SU-DHL-6 (cell line): ENCODE measurements around the gene HSPB1.

ENCODE experiments used
- H2AFZ ChIP-seq: fragments of 200-600 bp; sonication (generic); 2 replicates; pipeline ENCODE4 v1.6.1; 2014; ENCODE audit warnings: low read depth, mild to moderate bottlenecking, moderate library complexity, mixed read lengths, antibody characterized with exemption, low read length; ENCODE audit not compliant: severe bottlenecking
- H3F3A ChIP-seq: fragments of 200-600 bp; shearing (Covaris generic); 2 replicates; pipeline ENCODE4 v1.6.0; 2016; ENCODE audit warnings: antibody characterized with exemption, mild to moderate bottlenecking; ENCODE audit not compliant: insufficient read depth
- H3K27ac ChIP-seq: fragments of 200-600 bp; sonication (generic); 2 replicates; pipeline ENCODE4 v1.5.1; 2016; ENCODE audit warnings: low read depth, mild to moderate bottlenecking, low read length, moderate library complexity, mixed read lengths
- H3K27me3 ChIP-seq: fragments of 200-600 bp; sonication (generic), shearing (Covaris generic); 2 replicates; pipeline ENCODE4 v1.6.0; 2014; ENCODE audit warnings: mild to moderate bottlenecking, low read length
- H3K36me3 ChIP-seq: fragments of 200-600 bp; sonication (generic); 2 replicates; pipeline ENCODE4 v1.6.1; 2014; ENCODE audit warnings: mild to moderate bottlenecking, low read length, mixed read lengths
- H3K4me2 ChIP-seq: fragments of 300-600, 200-600 bp; shearing (Covaris generic), sonication (generic); 2 replicates; pipeline ENCODE4 v1.6.0; 2014; ENCODE audit warnings: low read length, low read depth, mild to moderate bottlenecking; ENCODE audit not compliant: poor library complexity, severe bottlenecking
- H3K4me3 ChIP-seq: fragments of 200-600 bp; sonication (generic); 2 replicates; pipeline ENCODE4 v1.5.1; 2014; ENCODE audit warnings: antibody characterized with exemption, low read length, mild to moderate bottlenecking, mixed read lengths; ENCODE audit not compliant: insufficient read depth, poor library complexity, severe bottlenecking
- H3K79me2 ChIP-seq: fragments of 200-600 bp; sonication (generic); 2 replicates; pipeline ENCODE4 v1.6.1; 2014; ENCODE audit warnings: mild to moderate bottlenecking, low read length, moderate library complexity; ENCODE audit not compliant: insufficient read depth
- H3K9ac ChIP-seq: fragments of 200-600 bp; sonication (generic); 2 replicates; pipeline ENCODE4 v1.7.0; 2014; ENCODE audit warnings: mild to moderate bottlenecking, low read length
- H3K9me2 ChIP-seq: fragments of 200-600 bp; sonication (generic); replicated peaks from 2 replicates; pipeline ENCODE4 v1.6.1; 2014; ENCODE audit warnings: low read length; ENCODE audit not compliant: insufficient read depth
- H3K9me3 ChIP-seq: fragments of 200-600 bp; sonication (generic); 2 replicates; pipeline ENCODE4 v1.6.1; 2014; ENCODE audit warnings: low read length, mixed read lengths; ENCODE audit not compliant: insufficient read depth
- H4K20me1 ChIP-seq: fragments of 200-600 bp; sonication (generic); 2 replicates; pipeline ENCODE4 v1.6.1; 2014; ENCODE audit warnings: low read depth, mild to moderate bottlenecking, antibody characterized with exemption, low read length, moderate library complexity, mixed read lengths
- CTCF ChIP-seq: fragments of 200-600 bp; sonication (generic); IDR thresholded peaks from one replicate; pipeline ENCODE4 v1.5.1; 2017; ENCODE audit warnings: antibody characterized with exemption, mild to moderate bottlenecking, low read length, moderate library complexity; ENCODE audit not compliant: insufficient read depth, poor library complexity, severe bottlenecking
- EZH2phosphoT487 ChIP-seq: fragments of 200-600 bp; sonication (generic), shearing (Covaris generic); conservative IDR thresholded peaks from 2 replicates; pipeline ENCODE4 v1.6.1; 2018; ENCODE audit warnings: mild to moderate bottlenecking, antibody characterized with exemption, low read length, moderate library complexity, mixed read lengths

Gene HSPB1

GRCh38 chr7:76315364-76315763, 12.9 kb downstream of the HSPB1 start:
- Histone ChIP-seq H4K20me1 (no peaks in the 10 kb centered on the region), H3K4me2 (no peak overlapping the region), H3K9me2 (no peaks in the 10 kb centered on the region), H3K79me2 (no peaks in the 10 kb centered on the region), H3K36me3 (no peaks in the 10 kb centered on the region), H2AFZ (no peak overlapping the region), H3K9me3 (no peaks in the 10 kb centered on the region), H3K9ac (no peak overlapping the region), H3K4me3 (no peak overlapping the region), H3K27ac (no peak overlapping the region), H3K27me3 (no peaks in the 10 kb centered on the region), H3F3A (peaks cover 16% of the 10 kb centered on the region)
- TF ChIP-seq EZH2phosphoT487 (no peak), CTCF (no peak)

DNA sequence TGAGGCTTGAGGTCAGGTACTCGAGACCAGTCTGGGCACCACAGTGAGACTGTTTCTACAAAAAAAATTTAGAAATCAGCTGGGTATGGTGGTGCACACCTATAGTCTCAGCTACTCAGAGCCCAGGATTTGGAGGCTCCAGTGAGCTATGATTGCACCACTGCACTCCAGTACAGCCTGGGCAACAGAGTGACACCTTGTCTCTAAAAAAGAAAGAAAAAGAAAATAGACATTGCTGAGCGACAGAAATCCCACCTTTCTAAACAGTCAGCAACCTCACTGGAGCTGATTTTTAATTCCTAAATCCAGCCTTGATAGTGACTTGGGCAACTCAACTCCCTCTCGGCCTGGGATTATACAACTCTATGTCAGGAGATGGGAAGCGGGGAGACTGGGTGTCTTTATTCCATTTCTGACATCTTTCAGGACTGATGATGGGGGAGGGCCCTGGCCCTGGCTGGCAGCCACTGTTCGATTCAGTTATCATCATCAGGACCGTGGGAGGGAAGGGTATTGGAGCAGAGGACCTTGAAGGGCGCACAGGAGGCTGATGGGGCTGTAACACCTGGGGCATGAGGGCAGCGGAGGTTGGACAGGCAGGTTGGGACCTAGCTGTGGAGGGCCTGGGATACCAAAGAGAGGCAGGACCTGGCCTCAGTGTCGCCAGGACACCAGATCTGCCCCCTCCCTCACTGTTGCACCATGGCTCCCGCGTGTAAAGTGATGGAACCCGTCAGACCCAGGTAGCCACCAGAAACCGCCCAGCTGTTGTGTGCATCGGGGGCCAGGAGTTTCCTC, 14.7 kb downstream of the HSPB1 start:
- Histone ChIP-seq H3K27me3 (no peaks in the 10 kb centered on the region), H3K4me2 (peak overlapping the region; percentile 63), H3F3A (peaks cover 28% of the 10 kb centered on the region), H3K27ac (no peak overlapping the region), H3K4me3 (peak overlapping the region; percentile 58), H3K9me3 (no peaks in the 10 kb centered on the region), H2AFZ (peak overlapping the region; percentile 82), H3K79me2 (no peaks in the 10 kb centered on the region), H3K9ac (peak overlapping the region; percentile 69), H4K20me1 (no peaks in the 10 kb centered on the region), H3K9me2 (no peaks in the 10 kb centered on the region), H3K36me3 (no peaks in the 10 kb centered on the region)
- TF ChIP-seq CTCF: no peak
- TF ChIP-seq EZH2phosphoT487: no peak

- Histone ChIP-seq H3K9ac (peak overlapping the region; percentile 69), H3K36me3 (no peaks in the 10 kb centered on the region), H3F3A (peaks cover 34% of the 10 kb centered on the region), H3K9me2 (no peaks in the 10 kb centered on the region), H2AFZ (peak overlapping the region; percentile 82), H3K4me3 (peak overlapping the region; percentile 58), H3K27me3 (no peaks in the 10 kb centered on the region), H3K4me2 (peak overlapping the region; percentile 71), H3K27ac (peak overlapping the region; percentile 57), H3K79me2 (no peaks in the 10 kb centered on the region), H4K20me1 (no peaks in the 10 kb centered on the region), H3K9me3 (no peaks in the 10 kb centered on the region)
- TF ChIP-seq EZH2phosphoT487 (no peak), CTCF (no peak)
Observed at GRCh38 chr7:76317782-76318487, 15.5 kb downstream of the HSPB1 start.
